Colon (tissue), 2 donors: Measurements from ENCODE around the gene ADK.
A peak's percentile ranks its signal among the peaks of the same experiment; 100 is the strongest.
"Not testable (repeated sequence)": the region's sequence is repeated elsewhere in the genome, so short reads cannot be mapped to it uniquely, and the experiment has no call there.

Experiments used
- FAIRE-seq: peaks from 2 replicates; lab custom pipeline; 2012; peaks lifted over from hg19 to GRCh38; lab: Jason Lieb, UNC
- donor health status: control.
- donor health status: control.

ADK gene

DNA sequence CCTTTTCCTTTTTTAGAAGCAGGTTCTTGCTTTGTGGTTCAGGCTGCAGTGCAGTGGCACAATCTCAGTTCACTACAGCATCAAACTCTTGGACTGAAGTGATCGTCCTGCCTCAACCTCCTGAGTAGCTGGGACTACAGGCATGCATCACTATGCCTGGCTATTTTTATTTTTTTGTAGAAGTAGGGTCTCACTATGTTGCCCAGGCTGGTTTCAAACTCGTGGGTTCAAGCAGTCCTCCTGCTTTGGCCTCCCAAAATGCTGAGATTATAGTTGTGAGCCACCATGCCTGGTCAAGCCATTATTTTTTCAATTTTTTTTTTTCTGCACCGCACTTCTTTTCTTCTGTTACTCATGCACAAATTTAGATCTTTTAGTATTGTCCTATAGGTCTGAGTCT, 154.7 kb downstream of the ADK start:
- no peak for FAIRE-seq

DNA sequence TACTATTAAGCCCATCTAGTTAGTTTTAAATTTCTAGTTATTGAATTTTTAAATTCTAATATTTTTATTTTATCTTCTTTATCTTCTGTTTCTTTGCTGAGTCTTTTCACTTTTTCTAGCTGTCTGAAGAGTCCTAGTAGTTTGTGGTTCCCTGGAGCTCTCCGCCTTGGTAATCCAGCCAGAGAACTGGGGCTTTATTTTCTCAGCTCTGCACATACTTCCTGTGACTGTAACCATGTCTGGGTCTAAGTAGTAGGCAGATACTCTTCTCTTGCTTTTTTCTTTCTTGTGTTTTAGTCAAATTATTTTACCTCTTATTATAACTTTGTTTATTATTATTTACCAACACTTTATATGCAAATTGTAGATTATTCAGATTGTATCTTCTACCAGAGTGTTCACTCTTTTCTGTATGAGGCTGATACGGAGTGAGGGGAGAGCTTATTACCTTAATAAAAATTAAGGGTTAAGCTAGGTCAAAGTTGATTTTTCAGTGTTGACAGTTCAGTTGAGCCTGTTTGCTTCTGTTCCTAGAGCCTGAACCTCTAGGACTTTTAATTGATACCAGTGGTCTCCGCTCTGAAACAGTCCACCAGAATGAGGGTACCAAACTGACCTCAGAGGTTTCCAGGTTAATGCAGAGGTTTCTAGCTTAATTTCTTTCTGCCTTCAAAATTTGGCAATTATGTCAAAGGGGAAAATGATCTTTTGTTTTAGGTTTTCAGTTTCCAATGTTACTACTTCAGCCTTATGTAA, 155.4 kb downstream of the ADK start:
- FAIRE-seq, result peak; percentile 64

DNA sequence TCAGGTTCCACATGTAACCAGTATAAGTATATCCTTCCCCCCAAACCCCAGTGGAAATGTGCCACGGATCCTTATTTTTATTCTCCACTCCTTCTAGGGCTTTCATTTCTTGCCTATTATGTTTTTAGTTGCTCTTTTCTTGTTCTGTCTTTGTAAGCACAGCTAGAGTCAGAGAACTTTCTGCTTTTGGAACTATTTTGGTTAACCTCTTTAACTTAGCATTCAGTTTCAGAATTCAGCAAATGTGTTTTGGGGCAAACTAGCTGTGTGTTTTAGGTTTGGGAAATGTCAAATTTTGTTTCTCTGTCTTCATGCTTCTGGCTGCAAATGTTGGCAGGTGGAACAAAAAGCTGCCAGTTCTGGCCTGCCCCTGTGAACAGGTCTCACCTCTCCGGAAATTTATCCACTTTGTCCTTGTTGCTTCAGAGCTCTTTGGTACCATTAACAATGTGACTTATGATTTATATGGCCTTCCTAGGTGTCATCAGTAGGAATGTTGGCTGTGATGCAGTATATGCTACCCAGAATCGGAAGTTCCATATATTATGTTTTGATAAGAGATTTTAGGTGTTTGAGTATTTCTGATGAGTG, 156.1 kb downstream of the ADK start:
- FAIRE-seq, result no peak

DNA sequence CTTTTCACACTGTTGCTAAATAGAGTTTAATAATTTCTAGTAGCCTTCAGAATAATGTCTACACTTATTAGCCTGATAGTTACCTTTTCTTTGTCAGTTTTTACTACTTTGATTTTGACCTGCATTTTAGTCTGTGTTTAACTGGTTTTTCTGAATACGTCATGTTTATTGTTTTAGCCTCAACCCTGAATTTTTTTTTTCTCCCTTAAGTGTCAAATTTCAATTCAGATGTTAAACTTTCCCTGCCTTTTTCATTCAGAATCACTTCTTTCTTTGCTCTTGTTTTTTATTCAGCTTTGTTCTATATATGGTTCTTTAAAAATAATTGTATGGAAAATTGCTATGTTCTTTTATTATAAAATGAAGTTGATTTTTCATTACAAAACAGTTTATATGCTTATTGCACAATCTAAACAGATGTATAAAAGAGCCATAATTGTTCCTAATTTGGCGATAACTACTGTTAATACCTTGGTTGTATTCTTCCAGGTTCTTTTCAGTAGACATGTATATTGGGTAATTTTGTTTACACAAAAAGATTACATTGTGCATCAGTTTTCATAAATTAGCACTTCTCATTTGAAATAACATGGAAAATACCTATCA, 159.7 kb downstream of the ADK start:
- no peak for FAIRE-seq

DNA sequence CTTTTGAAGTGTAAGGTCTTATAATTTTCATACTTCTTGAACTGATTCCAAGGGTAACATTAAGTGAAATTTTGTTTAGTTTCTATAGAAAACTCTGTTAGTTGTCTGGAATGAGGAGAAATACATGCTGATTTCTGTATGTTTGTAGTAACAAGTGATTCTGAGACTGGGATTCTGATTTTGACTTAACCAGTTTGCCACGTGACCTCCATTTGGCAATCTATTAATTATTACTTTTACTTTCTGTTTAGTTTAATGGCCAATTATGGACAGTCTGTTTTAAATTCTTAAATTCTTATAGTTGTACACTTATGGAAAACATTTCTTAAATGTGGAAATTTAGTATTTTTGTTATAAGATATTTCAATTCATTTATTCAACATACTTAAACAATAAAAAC, 163.1 kb downstream of the ADK start:
- FAIRE-seq, result no peak

DNA sequence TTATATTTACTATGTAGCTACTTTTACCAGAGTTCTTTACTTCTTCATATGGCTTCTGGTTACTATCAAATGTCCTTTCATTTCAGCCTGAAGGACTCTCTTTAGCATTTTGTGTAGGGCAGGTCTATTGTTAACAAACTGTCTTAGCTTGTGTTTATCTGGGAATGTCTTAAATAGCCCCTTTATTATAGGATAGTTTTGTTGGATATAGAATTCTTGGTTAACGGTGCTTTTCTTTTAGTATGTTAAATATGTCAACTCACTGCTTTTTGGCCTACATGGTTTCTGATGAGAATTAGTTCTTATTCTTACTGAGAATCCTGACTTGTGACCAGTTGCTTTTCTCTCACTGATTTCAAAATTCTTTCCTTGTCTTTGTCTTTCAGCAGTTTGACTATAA, 169.0 kb downstream of the ADK start:
- no peak for FAIRE-seq

DNA sequence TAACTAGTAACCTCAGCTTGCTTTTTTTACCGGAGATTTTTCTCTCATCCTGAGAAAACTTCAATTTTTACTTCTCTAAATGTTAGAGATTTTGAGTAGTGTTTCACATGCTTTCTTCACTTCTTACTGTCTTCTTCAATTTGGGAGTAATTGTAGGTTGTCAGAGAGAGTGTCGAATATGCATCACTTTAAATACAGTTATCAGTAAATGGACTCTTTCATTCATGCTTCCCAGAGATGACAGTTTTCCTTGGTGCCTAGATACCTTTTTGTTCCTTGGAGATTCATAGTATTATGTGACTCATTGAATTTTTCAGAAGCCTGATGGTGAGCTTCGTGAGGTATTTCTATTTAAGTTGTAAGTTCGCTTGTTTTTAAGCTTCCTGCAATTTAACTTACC, 169.7 kb downstream of the ADK start:
- FAIRE-seq, result no peak

DNA sequence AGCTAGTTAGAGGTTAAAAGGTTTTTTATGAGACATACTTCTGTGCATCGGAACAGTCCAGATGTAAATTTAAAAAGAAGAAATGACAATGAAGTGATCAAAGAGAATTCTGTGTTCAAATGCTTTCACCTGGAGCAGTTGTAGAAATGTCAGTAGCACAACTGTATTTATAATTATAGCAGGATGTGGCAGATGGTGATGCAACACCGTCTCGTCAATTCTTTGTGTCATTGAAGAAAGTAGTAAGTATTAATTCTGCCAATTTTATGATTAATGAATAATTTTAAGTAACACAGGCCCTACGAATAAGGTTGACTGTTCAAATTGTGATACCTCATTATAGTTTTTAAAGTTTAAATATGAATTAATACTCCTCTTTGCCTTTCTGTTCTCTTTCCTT, 171.1 kb downstream of the ADK start:
- FAIRE-seq, result no peak

DNA sequence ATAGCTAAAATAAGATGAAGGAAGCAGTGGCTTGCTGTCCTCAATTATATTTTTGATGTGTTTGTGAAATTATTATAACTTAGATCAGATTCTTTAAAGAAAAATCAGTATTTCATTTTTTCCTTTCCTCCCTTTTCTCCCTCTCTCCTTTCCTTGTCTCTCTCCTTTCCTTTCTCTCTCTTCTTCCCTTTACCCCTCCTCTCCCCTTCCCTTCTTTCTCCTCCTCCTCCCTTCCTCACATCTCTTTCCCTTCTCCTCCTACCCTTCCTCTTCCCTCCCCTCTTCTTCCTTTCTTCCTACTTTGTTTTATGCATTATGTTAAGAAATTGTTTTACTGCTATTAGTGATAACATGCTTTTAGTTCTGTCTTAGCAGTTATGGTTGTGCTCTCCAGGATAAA, 171.5 kb downstream of the ADK start:
- FAIRE-seq, result no peak

DNA sequence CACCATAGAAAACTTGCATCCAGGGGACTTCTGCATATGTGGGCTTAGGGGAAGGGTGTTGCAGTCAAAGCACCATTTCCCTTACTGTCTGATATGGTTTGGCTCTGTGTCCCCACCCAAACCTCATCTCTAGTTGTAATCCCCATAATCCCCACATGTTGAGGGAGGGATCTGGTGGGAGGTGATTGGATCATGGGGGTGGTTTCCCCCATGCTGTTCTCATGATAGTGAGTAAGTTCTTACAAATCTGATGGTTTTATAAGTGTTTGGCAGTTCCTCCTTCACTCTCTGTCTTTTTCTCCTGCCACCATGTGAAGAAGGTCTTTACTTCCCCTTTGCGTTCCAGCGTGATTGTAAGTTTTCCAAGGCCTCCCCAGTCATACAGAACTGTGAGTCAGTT, 177.4 kb downstream of the ADK start:
- FAIRE-seq, result no peak

DNA sequence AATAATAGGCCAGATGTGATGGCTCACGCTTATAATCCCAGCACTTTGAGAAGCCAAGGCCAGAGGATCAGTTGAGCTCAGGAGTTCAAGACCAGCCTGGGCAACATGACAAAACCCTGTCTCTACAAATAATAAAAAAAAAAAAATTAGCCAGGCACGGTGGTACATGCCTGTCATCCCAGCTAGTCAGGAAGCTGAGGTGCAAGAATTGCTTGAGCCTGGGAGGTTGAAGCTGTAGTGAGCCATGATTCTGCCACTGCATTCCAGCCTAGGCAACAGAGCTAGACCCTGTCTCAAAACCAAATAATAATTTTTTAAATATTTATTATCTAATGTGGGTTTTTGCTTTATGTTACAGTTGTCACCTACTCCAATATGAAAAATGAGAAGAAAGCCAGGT, 178.9 kb downstream of the ADK start:
- no peak for FAIRE-seq

DNA sequence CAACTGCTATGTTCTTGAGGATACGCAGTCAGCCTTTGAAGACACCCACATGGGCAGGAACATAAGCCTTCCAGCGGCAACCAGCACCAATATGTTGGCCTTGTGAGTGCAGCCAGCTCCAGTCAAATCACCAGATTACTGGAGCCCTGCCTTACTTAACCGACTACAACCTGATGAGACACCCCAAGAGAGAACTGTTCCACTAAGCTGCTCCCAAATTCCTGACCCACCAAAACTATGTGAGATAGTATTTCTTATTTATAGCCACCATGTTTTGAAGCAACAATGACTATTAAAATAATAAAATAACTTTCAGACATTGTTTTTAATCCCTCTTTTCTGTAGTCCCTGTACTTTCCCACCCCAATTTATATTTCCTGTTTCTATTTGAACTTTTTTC, 179.6 kb downstream of the ADK start:
- no peak for FAIRE-seq

DNA sequence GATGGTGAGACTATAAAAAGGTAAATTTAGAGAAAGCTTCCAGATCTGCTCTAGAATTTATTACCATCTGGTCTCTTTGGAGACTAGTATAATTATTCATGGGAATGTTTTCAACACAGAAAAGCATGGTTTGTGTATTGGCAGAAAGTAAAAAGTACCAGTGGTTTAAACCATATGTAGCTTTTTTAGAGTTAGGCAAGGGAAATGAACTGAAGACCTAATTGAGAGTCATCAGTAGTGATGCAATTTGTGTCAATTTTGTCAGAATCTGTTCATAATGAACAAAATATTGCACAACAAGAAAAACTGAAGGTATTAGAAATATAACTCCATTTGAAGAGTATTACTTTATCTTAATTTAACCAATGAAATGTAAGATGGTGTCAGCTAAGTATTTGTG, 181.4 kb downstream of the ADK start:
- FAIRE-seq, result no peak

DNA sequence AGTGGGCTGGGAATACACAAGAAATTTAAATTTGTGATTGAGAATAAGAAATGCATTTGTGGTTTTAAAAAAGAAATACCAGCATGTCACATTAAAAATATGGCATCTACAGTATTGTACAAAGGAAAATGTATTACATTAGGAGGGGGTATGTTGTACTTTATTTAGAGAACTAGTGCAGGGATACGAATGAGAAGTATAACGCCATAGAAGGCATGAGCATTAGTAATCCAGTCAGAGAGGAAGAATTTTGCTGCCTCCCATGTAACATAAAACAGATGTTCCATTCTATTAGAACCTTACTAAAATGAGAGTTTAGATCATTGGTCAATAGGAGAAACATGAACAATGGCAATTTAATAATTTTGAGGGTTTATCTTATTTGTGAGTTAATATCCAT, 182.2 kb downstream of the ADK start:
- FAIRE-seq, result no peak

DNA sequence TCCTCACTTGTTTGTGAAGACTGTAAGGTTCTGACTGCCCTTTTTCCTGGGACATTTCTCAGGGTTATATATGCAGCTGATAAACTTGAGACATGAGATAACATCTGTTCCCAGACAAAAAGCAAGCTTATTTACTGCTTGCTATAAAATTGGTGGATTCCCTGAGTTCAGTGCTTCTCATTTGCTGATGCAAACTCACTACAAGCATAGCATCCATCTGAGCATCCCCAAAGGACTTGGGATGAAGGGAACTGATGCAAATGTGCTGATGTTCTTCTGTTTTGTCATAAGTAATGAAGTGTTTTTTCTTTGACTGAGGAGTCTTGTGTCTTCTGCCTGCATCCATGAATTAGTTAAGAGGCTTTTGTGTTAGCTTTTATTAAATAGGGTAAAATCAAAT, 183.2 kb downstream of the ADK start:
- no peak for FAIRE-seq

DNA sequence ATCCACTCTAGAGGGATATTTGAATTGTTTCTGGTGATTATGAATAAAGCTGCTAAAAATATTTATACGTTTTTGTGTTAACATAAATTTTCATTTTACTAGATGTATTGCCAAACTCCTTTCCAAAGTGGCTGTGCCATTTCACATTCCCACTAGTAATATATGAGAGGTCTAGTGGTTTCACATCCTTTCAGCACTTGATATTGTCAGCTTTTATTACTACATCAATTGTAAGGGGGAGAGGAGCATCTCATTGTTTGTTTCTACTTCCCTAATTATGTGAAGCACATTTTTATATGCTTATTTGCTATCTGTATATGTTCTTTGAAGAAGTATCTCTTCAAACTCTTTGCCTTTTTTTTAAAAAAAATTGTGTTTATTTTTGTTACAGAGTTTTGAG, 184.5 kb downstream of the ADK start:
- FAIRE-seq, result no peak

DNA sequence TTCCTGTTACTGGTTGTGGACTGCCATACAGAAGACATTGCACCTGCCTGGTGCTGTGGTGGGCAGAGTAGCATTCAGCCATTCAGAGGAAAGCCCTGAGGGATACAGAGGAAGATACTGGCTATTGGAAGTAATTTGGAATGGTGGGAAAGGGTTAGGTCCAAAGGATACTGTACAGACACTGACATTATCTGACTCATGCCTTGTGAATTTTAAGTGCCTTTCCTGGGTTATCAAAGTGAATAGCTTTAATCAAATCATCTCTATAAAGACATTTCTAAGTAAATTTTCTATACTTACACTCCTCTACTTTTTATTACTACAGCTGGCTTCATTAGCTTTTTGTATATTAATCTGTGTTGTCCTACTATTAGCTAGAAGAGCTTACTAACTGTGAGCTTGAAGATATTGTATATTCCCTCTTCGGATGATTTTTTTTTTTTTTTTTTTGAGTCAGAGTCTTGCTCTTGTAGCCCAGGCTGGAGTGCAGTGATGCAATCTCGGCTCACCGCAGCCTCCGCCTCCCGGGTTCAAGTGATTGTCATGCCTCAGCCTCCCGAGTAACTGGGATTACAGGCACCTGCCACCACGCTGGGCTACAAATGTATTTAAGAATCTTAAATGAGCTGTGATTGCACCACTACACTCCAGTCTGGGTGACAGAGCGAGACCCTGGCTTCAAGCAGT, 186.5 kb downstream of the ADK start:
- no peak for FAIRE-seq

DNA sequence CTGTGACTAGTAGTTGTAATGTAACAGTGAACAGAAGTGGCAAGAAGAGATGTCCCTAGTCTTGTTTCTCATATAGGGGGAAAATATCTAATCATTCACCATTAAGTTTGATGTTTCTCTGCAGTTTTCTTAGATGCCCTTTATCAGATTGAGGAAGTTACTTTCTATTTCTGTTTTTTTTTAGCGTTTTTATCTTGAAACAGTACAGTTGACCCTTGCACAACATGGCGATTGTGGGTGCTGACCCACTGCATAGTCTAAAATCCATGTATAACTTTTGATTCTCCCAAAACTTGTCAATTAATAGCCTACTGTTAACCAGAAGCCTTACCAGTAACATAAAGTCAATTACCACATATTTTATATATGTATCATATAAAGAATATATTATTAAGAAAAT, 192.0 kb downstream of the ADK start:
- FAIRE-seq, result no peak

DNA sequence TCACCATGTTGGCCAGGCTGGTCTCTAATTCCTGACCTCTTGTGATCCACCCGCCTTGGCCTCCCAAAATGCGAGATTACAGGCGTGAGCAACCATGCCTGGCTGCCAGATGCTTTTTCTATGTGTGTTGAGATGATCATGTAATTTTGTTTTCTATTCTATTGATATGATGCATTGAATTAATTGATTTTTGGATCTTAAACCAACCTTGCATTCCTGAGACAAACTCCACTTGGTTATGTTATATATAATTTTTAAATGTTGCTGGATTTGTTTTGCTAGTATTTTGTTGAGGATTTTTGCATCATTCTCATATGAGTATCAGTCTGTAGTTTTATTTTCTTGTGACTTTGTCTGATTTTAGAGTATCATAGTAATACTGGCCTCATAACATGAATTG, 192.8 kb downstream of the ADK start:
- no peak for FAIRE-seq

DNA sequence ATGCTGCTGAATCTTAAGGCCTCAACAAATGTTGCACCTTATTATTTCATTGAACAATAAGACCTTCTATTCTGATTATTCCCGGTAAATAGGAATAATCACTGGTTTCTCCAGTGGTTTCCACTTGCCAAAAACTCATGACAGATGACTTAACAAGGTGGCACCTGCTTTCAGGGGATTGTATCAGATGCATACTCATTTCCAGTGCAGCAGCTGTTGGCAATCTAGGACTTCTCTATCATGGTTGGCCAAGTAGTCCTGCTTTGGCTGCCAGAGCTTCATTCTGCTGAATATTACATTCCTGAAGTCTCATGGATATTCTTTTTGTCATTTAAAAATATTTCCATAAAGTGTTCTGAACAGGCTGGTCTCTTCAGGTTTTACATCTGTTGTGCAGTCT, 193.3 kb downstream of the ADK start:
- FAIRE-seq, result no peak

DNA sequence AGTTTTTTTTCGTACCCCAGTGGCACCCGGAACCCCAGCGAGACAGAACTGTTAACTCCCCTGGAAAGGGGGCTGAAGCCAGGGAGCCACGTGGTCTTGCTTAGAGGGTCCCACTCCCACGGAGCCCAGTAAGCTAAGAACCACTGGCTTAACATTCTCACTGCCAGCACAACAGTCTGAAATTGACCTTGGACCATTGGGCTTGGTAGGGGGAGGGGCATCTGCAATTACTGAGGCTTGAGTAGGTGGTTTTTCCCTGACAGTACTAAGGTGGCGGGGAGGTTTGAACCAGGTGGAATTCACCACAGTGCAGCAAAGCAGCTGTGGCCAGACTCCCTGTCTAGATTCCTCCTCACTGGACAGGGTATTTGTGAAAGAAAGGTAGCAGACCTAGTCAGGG, 196.5 kb downstream of the ADK start:
- no peak for FAIRE-seq

DNA sequence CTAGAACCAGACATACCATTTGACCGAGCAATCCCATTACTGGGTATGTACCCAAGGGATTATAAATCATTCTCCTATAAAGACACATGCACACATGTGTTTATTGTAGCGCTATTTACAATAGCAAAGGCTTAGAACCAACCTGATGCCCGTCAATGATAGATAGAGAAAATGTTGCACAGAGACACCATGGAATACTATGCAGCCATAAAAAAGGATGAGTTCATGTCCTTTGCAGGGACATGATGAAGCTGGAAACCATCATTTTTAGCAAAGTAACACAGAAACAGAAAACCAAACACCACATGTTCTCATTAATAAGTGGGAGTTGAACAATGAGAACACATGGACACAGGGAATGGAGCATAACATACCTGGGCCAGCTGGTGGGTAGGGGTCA, 202.0 kb downstream of the ADK start:
- not testable (repeated sequence) for FAIRE-seq

DNA sequence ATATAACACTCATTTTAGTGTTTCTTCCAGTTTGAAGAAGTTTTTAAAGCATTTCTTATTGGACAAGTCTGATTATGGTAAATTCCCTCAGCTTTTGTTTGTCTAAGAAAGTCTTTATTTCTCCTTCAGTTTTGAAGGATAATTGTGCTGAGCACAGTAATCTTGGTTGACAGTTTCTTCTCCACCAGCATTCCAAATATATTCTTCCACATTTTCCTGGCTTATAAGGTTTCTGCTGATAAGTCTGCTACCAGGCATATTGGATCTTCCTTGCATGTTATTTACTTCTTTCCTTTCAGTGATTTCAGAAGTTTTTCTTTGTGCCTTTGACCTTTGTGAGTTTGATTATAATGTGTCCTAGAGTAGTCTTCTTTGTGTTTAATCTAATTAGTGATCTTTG, 210.7 kb downstream of the ADK start:
- FAIRE-seq, result no peak
